K562 (cell line): Measurements from ENCODE around the gene PRKAR1B. TPM values are rescaled to one million over a fixed set of nuclear protein-coding genes. Genes with fewer than 3 reads are reported as not detected.

ENCODE experiments used
- ATAC-seq: fragments of 200-7000 bp; cut with Tn5 transposase; 3 replicates; pipeline ENCODE4 v1.9.1; 2020; ENCODE audit warnings: moderate library complexity
- BruUV-seq: library from RNA; stranded (reverse); fragments of 400-500 nt; replicated peaks from 2 replicates; lab custom pipeline; 2021; lab: Mats Ljungman, UMichigan
- CTCF ChIA-PET: fragments of 300-600 bp; formaldehyde crosslinking; extraction: SDS; loops from one replicate; lab custom pipeline; 2021; ENCODE audit warnings: low intra/inter-chr PET ratio; lab: Yijun Ruan, JAX
- POLR2A ChIA-PET: fragments of 300-600, 350-650 bp; sonication (Branson Sonifier 250); formaldehyde crosslinking; extraction: SDS; loops from one replicate; lab custom pipeline; 2021; ENCODE audit warnings: antibody characterized with exemption, inconsistent platforms; lab: Yijun Ruan, JAX
- DNase-seq, 4 experiments: peaks; one replicate each; pipeline versions ENCODE4 v3.0.0 to v3.0.0-alpha.2; 2011 to 2018; ENCODE audit warnings: low spot score in 3 of 4, mixed read lengths in 3 of 4; ENCODE audit errors: extremely low read depth in 1 of 4
- FAIRE-seq: peaks from 2 replicates; lab custom pipeline; 2011; peaks lifted over from hg19 to GRCh38; lab: Jason Lieb, UNC
- H2AFZ ChIP-seq: 2 replicates; pipeline ENCODE4 v1.6.0; 2011; ENCODE audit warnings: low read depth, low read length, control low read depth, inconsistent platforms
- H3K27ac ChIP-seq: fragments of 200-600 bp; 3 replicates; pipeline ENCODE4 v1.8.0; 2011; ENCODE audit warnings: low read depth, mild to moderate bottlenecking, control low read depth, inconsistent platforms, low read length, moderate library complexity, mixed read lengths; ENCODE audit errors: extremely low read depth
- H3K27me3 ChIP-seq, 2 experiments: fragments of 300-600 bp in 1 of 2; 2 replicates in 1 of 2; 3 replicates in 1 of 2; pipeline versions ENCODE4 v1.6.0 to v1.8.0; 2011; ENCODE audit warnings: inconsistent platforms in 2 of 2, low read length in 2 of 2, mild to moderate bottlenecking in 1 of 2, mixed read lengths in 1 of 2, moderate library complexity in 1 of 2; ENCODE audit not compliant: control insufficient read depth in 2 of 2, insufficient read depth in 2 of 2
- H3K36me3 ChIP-seq: fragments of 300-600 bp; 3 replicates; pipeline ENCODE4 v1.8.0; 2011; ENCODE audit warnings: mild to moderate bottlenecking, low read length, inconsistent platforms; ENCODE audit not compliant: control insufficient read depth, insufficient read depth
- H3K4me1 ChIP-seq, 2 experiments: fragments of 200-600 bp in 1 of 2; replicated peaks in 1 of 2; 2 replicates in 1 of 2; 3 replicates in 1 of 2; pipeline versions ENCODE4 v1.5.1 to v1.8.0; 2011; ENCODE audit warnings: inconsistent platforms in 2 of 2, low read length in 2 of 2, mild to moderate bottlenecking in 1 of 2, mixed read lengths in 1 of 2, moderate library complexity in 1 of 2; ENCODE audit not compliant: control insufficient read depth in 2 of 2, insufficient read depth in 2 of 2
- H3K4me2 ChIP-seq: 2 replicates; pipeline ENCODE4 v1.6.1; 2011; ENCODE audit warnings: low read length, control low read depth, inconsistent platforms, mixed read lengths; ENCODE audit not compliant: insufficient read depth
- H3K4me3 ChIP-seq: fragments of 200-600 bp; sonication (generic), shearing (Covaris generic); 2 replicates; pipeline ENCODE4 v1.5.1; 2016; ENCODE audit warnings: control low read depth, inconsistent platforms
- H3K79me2 ChIP-seq: fragments of 200-600 bp; 3 replicates; pipeline ENCODE4 v1.8.0; 2011; ENCODE audit warnings: low read length, inconsistent platforms; ENCODE audit not compliant: control insufficient read depth, insufficient read depth
- H3K9ac ChIP-seq, 2 experiments: 2 replicates each; pipeline versions ENCODE4 v1.6.0 to v1.6.1; 2011; ENCODE audit warnings: low read depth in 2 of 2, low read length in 2 of 2, control low read depth in 1 of 2, inconsistent platforms in 1 of 2, mild to moderate bottlenecking in 1 of 2, mixed read lengths in 1 of 2; ENCODE audit not compliant: insufficient read depth in 1 of 2
- H3K9me1 ChIP-seq: one replicate; pipeline ENCODE4 v1.6.0; 2011; ENCODE audit warnings: inconsistent platforms, mild to moderate bottlenecking, low read length, moderate library complexity; ENCODE audit not compliant: control insufficient read depth, insufficient read depth
- H3K9me3 ChIP-seq: replicated peaks from 2 replicates; pipeline ENCODE4 v1.5.1; 2011; ENCODE audit warnings: low read depth, low read length, inconsistent platforms; ENCODE audit not compliant: control insufficient read depth, insufficient read depth
- H4K20me1 ChIP-seq: replicated peaks from 2 replicates; pipeline ENCODE4 v1.6.1; 2011; ENCODE audit warnings: low read length, inconsistent platforms, mixed read lengths; ENCODE audit not compliant: control insufficient read depth, insufficient read depth
- EZH2 ChIP-seq: IDR thresholded peaks from 2 replicates; pipeline ENCODE4 v1.6.1; 2012; ENCODE audit warnings: low read depth, mild to moderate bottlenecking, inconsistent platforms, low read length, borderline replicate concordance
- MGA ChIP-seq: fragments of 450-650 bp; IDR thresholded peaks from 2 replicates; pipeline ENCODE4 v1.6.1; 2016; ENCODE audit warnings: mild to moderate bottlenecking, moderate library complexity
- SOX6 ChIP-seq: fragments of 450-650 bp; IDR thresholded peaks from 2 replicates; pipeline ENCODE4 v1.6.1; 2014; ENCODE audit warnings: mild to moderate bottlenecking
- THAP12 ChIP-seq: fragments of 250-450 bp; sonication (Bioruptor Pico); IDR thresholded peaks from 2 replicates; pipeline ENCODE4 v1.9.0; 2021; ENCODE audit warnings: mild to moderate bottlenecking, inconsistent platforms
- WGBS: fragments of 100-300 bp; shearing (Covaris generic); methylation state at CpG from one replicate; pipeline ENCODE4 v1.1.6; 2016; ENCODE audit warnings: low coverage, mixed read lengths; ENCODE audit not compliant: insufficient coverage; ENCODE audit errors: missing lambda C conversion rate; 5-methylcytosine and 5-hydroxymethylcytosine counted together
- in situ Hi-C: fragments of 300-500 bp; cut with MboI; formaldehyde crosslinking; loops from 4 replicates; pipeline ENCODE4 v1.15.0; 2018; ENCODE audit warnings: inconsistent platforms, mixed read lengths
- intact Hi-C: fragments of 100-400 bp; cut with micrococcal nuclease; formaldehyde crosslinking; loops from 2 replicates; pipeline ENCODE4 v1.14.2; 2022
- polyA plus RNA-seq, 8 experiments: library from polyadenylated mRNA; depleted of rRNA in 4 of 8; stranded (reverse) in 5 of 8; unstranded in 3 of 8; fragments of >200 nt; fragmentation: Nextera tagmentation in 2 of 8; fragmentation: Illumina TruSeq in 1 of 8; extraction: Ambion mirVana in 2 of 8; extraction: Trizol in 1 of 8; gene quantifications; 2 replicates each; pipeline versions ENCODE4 v1.2.1 to v1.2.3, GENCODE V29; 2011 to 2014; ENCODE audit warnings: inconsistent platforms in 1 of 8, missing spikeins in 1 of 8
- total RNA-seq, 7 experiments: library from RNA; depleted of rRNA in 6 of 7; stranded (reverse); fragments of >200 nt in 6 of 7; fragmentation: Illumina TruSeq in 2 of 7; extraction: Trizol in 2 of 7; gene quantifications; 2 replicates each; pipeline versions ENCODE4 v1.2.1 to v1.2.3, GENCODE V29; 2011 to 2021; ENCODE audit warnings: low replicate concordance in 1 of 7
- TF ChIP-seq, protein P1 (sequence below): sonication (generic); formaldehyde crosslinking; IDR thresholded peaks from 2 replicates; pipeline ENCODE4 v1.8.1; 2023; ENCODE audit warnings: mild to moderate bottlenecking, missing genetic modification reagents

The PRKAR1B gene
- total and polyA plus RNA-seq, 9 of the 15 experiments (the other 6 are each of a cell fraction or from before 2014, with no cell fraction given), result 0.99 to 30.5 (median 12.7) TPM

DNA sequence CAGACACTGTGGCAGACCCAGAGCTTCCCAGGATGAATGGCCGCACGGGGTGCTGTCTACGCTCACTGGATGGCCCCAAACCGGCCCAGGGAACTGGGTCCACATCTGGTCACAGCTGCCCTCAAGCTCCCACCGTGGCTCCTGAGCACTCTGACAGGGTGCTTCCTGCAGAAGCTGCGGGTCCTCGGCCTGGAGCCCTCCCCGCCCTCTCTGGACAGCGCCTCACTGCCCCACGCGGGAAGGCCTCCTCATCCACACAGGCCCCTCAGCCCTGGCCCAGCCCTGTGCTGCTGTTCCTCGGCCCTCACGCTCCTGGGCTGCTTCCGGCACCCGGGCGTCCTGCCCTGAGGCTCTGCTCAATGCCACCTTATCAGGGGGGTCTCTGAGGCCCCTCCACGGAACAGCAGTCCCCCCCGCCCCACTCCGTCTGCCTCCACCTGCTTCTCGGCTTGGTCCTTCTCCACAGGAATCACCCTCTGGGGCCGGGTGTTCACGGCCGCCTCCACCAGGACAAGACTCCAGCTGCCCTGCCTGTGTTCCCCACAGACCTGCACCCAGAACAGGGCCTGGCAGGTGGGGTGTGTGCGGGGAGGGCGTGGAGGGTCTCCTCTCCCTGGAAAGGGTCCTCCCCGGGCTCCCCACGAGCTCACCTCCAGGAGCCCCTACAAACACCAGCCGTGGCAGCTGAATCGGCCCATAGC is 132.0 kb downstream of the PRKAR1B start:
- intact Hi-C loops (no loop called here), in situ Hi-C loops (no loop called here)
- peaks cover 10% of the 10 kb centered on the region; the same call in 1 of the 3 replicates for H3K36me3 ChIP-seq
- no peak overlapping the region for H3K27ac ChIP-seq
- H2AFZ ChIP-seq, result no peak overlapping the region
- POLR2A ChIA-PET, result no interaction called here
- WGBS, result 89% methylated on average over 7 of the region's 29 CpGs
- no peak overlapping the region for H3K9ac ChIP-seq
- peak; percentile 28; the same call in 2 of the 3 replicates for ATAC-seq
- CTCF ChIA-PET, result no interaction called here
- H4K20me1 ChIP-seq, result no peaks in the 10 kb centered on the region
- FAIRE-seq, result no peak
- H3K4me3 ChIP-seq, result no peak overlapping the region
- no peaks in the 10 kb centered on the region for H3K27me3 ChIP-seq
- peaks cover 10 to 71% of the 10 kb centered on the region in 2 experiments for H3K4me1 ChIP-seq
- no TSS peak for BruUV-seq
- H3K79me2 ChIP-seq, result peaks cover 10% of the 10 kb centered on the region; the same call in 2 of the 3 replicates
- H3K9me1 ChIP-seq, result peaks cover 11% of the 10 kb centered on the region
- DNase-seq, result no peak
- H3K4me2 ChIP-seq, result no peak overlapping the region
- no peaks in the 10 kb centered on the region for H3K9me3 ChIP-seq
- no peak for TF ChIP-seq EZH2
- no peak for TF ChIP-seq SOX6
- no peak for TF ChIP-seq THAP12 (CRISPR knock-in tag)
- no peak for TF ChIP-seq MGA
- TF ChIP-seq, protein P1, sequence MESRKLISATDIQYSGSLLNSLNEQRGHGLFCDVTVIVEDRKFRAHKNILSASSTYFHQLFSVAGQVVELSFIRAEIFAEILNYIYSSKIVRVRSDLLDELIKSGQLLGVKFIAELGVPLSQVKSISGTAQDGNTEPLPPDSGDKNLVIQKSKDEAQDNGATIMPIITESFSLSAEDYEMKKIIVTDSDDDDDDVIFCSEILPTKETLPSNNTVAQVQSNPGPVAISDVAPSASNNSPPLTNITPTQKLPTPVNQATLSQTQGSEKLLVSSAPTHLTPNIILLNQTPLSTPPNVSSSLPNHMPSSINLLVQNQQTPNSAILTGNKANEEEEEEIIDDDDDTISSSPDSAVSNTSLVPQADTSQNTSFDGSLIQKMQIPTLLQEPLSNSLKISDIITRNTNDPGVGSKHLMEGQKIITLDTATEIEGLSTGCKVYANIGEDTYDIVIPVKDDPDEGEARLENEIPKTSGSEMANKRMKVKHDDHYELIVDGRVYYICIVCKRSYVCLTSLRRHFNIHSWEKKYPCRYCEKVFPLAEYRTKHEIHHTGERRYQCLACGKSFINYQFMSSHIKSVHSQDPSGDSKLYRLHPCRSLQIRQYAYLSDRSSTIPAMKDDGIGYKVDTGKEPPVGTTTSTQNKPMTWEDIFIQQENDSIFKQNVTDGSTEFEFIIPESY (CRISPR knock-in tag), result peak; percentile 84
